WI38 (cell line): ENCODE measurements around the gene CRTAC1.

Source experiments
- H3K4me3 ChIP-seq: 2 replicates; pipeline ENCODE4 v1.5.1; 2011; ENCODE audit warnings: low read depth, mild to moderate bottlenecking, control low read depth, low read length
- CTCF ChIP-seq: IDR thresholded peaks from 2 replicates; pipeline ENCODE4 v1.5.1; 2012; ENCODE audit warnings: low read depth, mild to moderate bottlenecking, control low read depth, low read length

CRTAC1 gene

DNA sequence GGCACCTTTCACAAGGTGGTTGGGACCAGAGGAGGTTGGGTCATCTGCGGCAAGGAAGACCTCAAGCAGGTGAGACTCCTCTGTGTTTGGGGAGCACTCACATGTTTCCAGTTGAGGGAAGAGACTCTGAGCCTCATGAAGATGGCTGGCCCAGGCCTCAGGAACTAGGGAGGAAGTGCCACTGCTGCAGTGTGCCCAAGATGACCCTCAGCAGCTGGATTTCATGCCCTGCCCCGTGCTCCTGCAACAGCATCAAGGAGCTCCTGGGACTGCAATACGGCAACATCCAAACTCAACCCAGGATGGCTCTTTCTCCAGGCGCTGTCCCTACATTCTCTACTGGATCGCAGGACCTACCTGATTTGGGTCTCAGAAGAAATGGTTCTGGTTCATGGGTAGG is 106.9 kb downstream of the CRTAC1 start:
- TF ChIP-seq CTCF = no peak
- H3K4me3 ChIP-seq = no peak overlapping the region

DNA sequence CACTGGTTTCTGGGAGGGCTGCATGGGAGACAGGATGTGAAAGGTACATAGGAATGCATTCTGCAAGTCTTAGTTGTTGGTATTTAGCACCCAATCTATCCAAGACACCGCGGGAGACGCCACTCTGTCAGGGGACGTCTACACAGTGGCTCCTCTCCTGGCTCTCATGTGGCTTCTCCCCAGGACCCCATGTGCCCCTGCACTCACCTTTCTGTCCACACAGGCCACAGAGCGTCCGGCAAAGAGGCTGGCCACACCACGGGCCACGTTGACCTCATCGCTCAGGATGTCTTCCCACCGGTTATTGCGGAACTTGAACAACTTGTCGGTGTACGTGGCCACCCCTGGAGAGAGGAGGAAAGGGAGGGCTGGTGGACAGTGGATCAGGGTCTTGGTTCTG is 107.4 kb downstream of the CRTAC1 start:
- H3K4me3 ChIP-seq = no peak overlapping the region
- no peak for TF ChIP-seq CTCF

DNA sequence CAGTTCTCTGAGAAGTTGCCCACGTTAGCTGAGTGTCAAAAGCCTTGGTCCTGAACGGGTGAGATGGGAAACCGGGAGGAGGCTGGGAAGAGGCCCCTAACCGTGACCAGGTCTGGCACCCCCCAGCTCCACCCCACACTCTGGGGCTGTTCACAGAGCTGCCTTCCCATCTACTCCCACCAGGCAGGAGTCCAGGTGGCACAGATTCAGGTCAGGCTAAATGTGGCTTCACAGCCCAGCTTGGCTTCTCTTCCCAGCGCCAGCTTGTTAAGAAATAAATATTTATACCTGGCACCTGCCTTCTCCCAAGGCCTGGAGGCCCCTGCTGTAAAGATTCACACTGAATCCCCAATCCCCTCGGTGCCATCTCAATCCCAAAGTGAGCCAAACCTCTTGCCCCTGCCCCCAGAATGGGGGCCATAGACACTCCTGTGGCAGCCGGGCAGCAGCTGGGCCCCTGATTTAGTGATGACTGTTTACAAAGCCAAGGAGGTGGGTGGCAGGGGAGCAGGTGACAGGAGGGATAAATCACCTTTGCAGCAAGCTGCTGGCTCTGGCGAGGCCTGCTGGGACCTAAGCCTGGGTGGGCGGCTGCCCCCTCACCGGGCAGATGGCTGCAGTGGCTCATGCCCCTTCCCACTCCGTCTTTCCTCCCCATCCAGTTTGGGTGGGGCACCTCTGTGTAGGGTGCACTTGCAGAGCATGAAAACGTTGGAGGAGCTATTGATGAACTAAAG is 108.2 kb downstream of the CRTAC1 start:
- TF ChIP-seq CTCF = no peak
- no peak overlapping the region for H3K4me3 ChIP-seq

- no peak for TF ChIP-seq CTCF
- no peak overlapping the region for H3K4me3 ChIP-seq
Observed at GRCh38 chr10:97921581-97922021, 108.8 kb downstream of the CRTAC1 start.

- TF ChIP-seq CTCF = no peak
- no peak overlapping the region for H3K4me3 ChIP-seq
Observed at GRCh38 chr10:97920865-97921264, 109.6 kb downstream of the CRTAC1 start.

- H3K4me3 ChIP-seq = no peak overlapping the region
- TF ChIP-seq CTCF = no peak
Observed at GRCh38 chr10:97919012-97919411, 111.4 kb downstream of the CRTAC1 start.

GRCh38 chr10:97916586-97916985 is 113.8 kb downstream of the CRTAC1 start:
- no peak for TF ChIP-seq CTCF

More at GRCh38 chr10:97916586-97916985, 113.8 kb downstream of the CRTAC1 start:
- no peak overlapping the region for H3K4me3 ChIP-seq
